Prostate gland (tissue), 2 donors: Measurements from ENCODE around the gene ARV1.

ENCODE experiments used
- CTCF ChIP-seq, 4 experiments: fragments of 200-600 bp in 2 of 4; fragments of 450-650 bp in 2 of 4; sonication (generic) in 2 of 4; IDR thresholded peaks; 1 replicate in 3 of 4; 2 replicates in 1 of 4; pipeline ENCODE4 v1.5.1; 2016 to 2019; ENCODE audit warnings: antibody characterized with exemption in 4 of 4, mild to moderate bottlenecking in 2 of 4, moderate library complexity in 2 of 4
- POLR2A ChIP-seq: fragments of 450-650 bp; IDR thresholded peaks from one replicate; pipeline ENCODE4 v1.6.1; 2016; ENCODE audit warnings: antibody characterized with exemption, mild to moderate bottlenecking
- POLR2AphosphoS5 ChIP-seq: sonication (generic); formaldehyde crosslinking; IDR thresholded peaks from one replicate; pipeline ENCODE4 v1.6.1; 2017; ENCODE audit warnings: antibody characterized with exemption

GRCh38 chr1:230977761-230978490, 968 bp upstream of the ARV1 start:
- TF ChIP-seq CTCF (IDR thresholded peaks at IDR 0.05) = no peak
- no peak for TF ChIP-seq POLR2A
- TF ChIP-seq POLR2AphosphoS5 = no peak
